Pancreas (tissue), 10 donors: ENCODE data around the gene ZP4. TPM values are rescaled to one million over a fixed set of nuclear protein-coding genes. Genes with fewer than 3 reads are reported as not detected.

Source experiments
- ATAC-seq, 4 donors: fragments of 200-7000 bp; cut with Tn5 transposase; one replicate each; pipeline versions ENCODE4 v1.8.0 to v1.9.1; 2020; ENCODE audit warnings: mild to moderate bottlenecking in 4 of 4, moderate library complexity in 4 of 4
- DNase-seq, 6 donors: peaks; one replicate each; pipeline ENCODE4 v3.0.0-alpha.2; 2020
- FAIRE-seq: peaks from 2 replicates; lab custom pipeline; 2012; peaks lifted over from hg19 to GRCh38; lab: Jason Lieb, UNC
- H3K27ac ChIP-seq, 4 donors: fragments of 200-600 bp; sonication (generic); 1 replicate in 3 of 4; 2 replicates in 1 of 4; pipeline versions ENCODE4 v1.5.0 to v1.8.0; 2020
- H3K27me3 ChIP-seq, 4 donors: fragments of 200-600 bp; one replicate each; pipeline ENCODE4 v1.8.0; 2021
- H3K36me3 ChIP-seq, 3 donors: fragments of 200-600 bp; sonication (generic) in 1 of 3; one replicate each; pipeline versions ENCODE4 v1.5.0 to v1.8.0; 2020 to 2021
- H3K4me1 ChIP-seq, 3 donors: fragments of 200-600 bp; one replicate each; pipeline ENCODE4 v1.8.0; 2021
- H3K4me3 ChIP-seq, 4 donors: fragments of 200-600 bp; sonication (generic) in 2 of 4; one replicate each; pipeline versions ENCODE4 v1.5.0 to v1.8.0; 2020 to 2021
- H3K9me3 ChIP-seq, 4 donors: fragments of 200-600 bp; one replicate each; pipeline ENCODE4 v1.8.0; 2021
- CTCF ChIP-seq, 4 donors: fragments of 200-600 bp; sonication (generic) in 3 of 4; IDR thresholded peaks; one replicate each; pipeline versions ENCODE4 v1.5.0 to v1.8.0; 2021; ENCODE audit warnings: antibody characterized with exemption in 4 of 4
- WGBS, 2 donors: extraction: QIAGEN DNeasy Blood & Tissue Kit; methylation state at CpG; one replicate each; pipeline ENCODE4 v1.1.7; 2013; 5-methylcytosine and 5-hydroxymethylcytosine counted together
- intact Hi-C, 3 donors: fragments of 100-400 bp; cut with DNase I; formaldehyde crosslinking; loops; one replicate each; pipeline versions ENCODE4 v1.11.1 to v1.14.2; 2022
- polyA plus RNA-seq, 2 donors: library from polyadenylated mRNA; stranded (reverse); fragments of 200-250 nt; gene quantifications; one replicate each; pipeline ENCODE4 v1.2.3, GENCODE V29; 2013
- total RNA-seq, 6 donors: library from RNA; stranded (reverse); fragmentation: NEBNext Ultra II Directional in 4 of 6; extraction: Animal tissue kit (Norgen Biotek cat#: 25700) in 4 of 6; gene quantifications; one replicate each; pipeline versions ENCODE4 v1.2.1 to v1.2.4, GENCODE V29; 2021 to 2023
- donor health status: healthy with polysubstance abuse.
- donor health status: DM: no; HTN: no; CAD: no; lungs with moderate emphysema.
- donor health status: DM: no; HTN: no; CAD: no.
- donor health status: control.
- donor health status: control.
- donor health status: Bipolar disorder and iron deficiency.
- donor health status: DM: yes; HTN: yes; CAD: no.
- donor health status: DM: no; HTN: no; CAD: no.
- donor health status: DM: no; HTN: no; CAD: no.
- donor health status: DM: yes; HTN: yes; CAD: no.

ZP4 gene
- total and polyA plus RNA-seq, 8 donors, result not detected

GRCh38 chr1:237834461-237834860, 56.3 kb downstream of the ZP4 start:
- no peak for FAIRE-seq
- H3K27me3 ChIP-seq, result no peaks in the 10 kb centered on the region
- no peak for DNase-seq
- intact Hi-C loops, result no loop called here
- ATAC-seq, result no peak
- TF ChIP-seq CTCF (IDR thresholded peaks at IDR 0.05), result no peak
- no peak overlapping the region for H3K27ac ChIP-seq
- no peaks in the 10 kb centered on the region for H3K4me1 ChIP-seq
- H3K9me3 ChIP-seq, result no peaks in the 10 kb centered on the region
- WGBS, 2 donors, result 84 to 88% methylated on average over 3 of the region's 3 CpGs
- H3K4me3 ChIP-seq, result no peak overlapping the region
- H3K36me3 ChIP-seq, result no peaks in the 10 kb centered on the region

GRCh38 chr1:237834048-237834447, 56.7 kb downstream of the ZP4 start:
- WGBS, 2 donors, result 84 to 85% methylated on average over 3 of the region's 3 CpGs
- Histone ChIP-seq H3K27me3 (no peaks in the 10 kb centered on the region), H3K4me3 (no peak overlapping the region), H3K27ac (no peak overlapping the region), H3K9me3 (no peaks in the 10 kb centered on the region), H3K36me3 (no peaks in the 10 kb centered on the region), H3K4me1 (no peaks in the 10 kb centered on the region)
- no peak for ATAC-seq
- FAIRE-seq, result no peak
- no peak for TF ChIP-seq CTCF (IDR thresholded peaks at IDR 0.05)
- DNase-seq, result no peak
- intact Hi-C loops, result no loop called here

- no peak overlapping the region for H3K27ac ChIP-seq
- no peaks in the 10 kb centered on the region for H3K27me3 ChIP-seq
- no peaks in the 10 kb centered on the region for H3K36me3 ChIP-seq
- no peak for DNase-seq
- no peaks in the 10 kb centered on the region for H3K4me1 ChIP-seq
- intact Hi-C loops, result no loop called here
- no peak for TF ChIP-seq CTCF (IDR thresholded peaks at IDR 0.05)
- FAIRE-seq, result no peak
- ATAC-seq, result peak in 1 of 4 donors; percentile 20
- H3K9me3 ChIP-seq, result no peaks in the 10 kb centered on the region
- no peak overlapping the region for H3K4me3 ChIP-seq
- WGBS, 2 donors, result 76 to 80% methylated on average over 7 of the region's 7 CpGs
Observed at GRCh38 chr1:237832858-237833257, 57.9 kb downstream of the ZP4 start.
